ENCODE results near the gene ANKK1. TPM values are rescaled to one million over a fixed set of nuclear protein-coding genes. Genes with fewer than 3 reads are reported as not detected.

ANKK1 gene
- total and polyA plus RNA-seq, 2 of the 8 experiments (the other 6 are each of a cell fraction or from before 2014, with no cell fraction given), result 0.11 TPM; not detected in 1

DNA sequence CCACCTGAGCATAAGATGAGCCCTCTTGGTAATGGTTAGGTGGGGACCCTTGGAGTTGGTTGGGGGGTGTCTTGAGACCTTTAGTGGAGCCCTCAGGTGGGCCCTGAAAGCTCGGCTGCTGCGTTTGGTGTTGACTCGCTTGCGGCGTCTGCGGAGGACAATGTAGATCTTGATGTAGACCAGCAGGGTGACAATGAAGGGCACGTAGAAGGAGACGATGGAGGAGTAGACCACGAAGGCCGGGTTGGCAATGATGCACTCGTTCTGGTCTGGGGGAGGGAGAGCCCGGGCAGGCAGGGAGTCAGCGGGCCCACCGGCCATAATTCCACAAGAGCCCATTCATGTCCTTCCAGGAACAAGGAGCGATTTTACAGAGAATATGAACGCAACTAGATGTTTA lies 27.8 kb downstream of the ANKK1 start:
- Histone ChIP-seq H2BK5ac (ENCODE audit: low read depth, low read length) (no peak overlapping the region), H2BK120ac (replicated peaks; ENCODE audit: low read depth, low read length) (no peak overlapping the region), H3K4me3 (ENCODE audit: extremely low read depth in 1 of 4, insufficient read depth in 2 of 4, low read depth in 3 of 4, low read length in 4 of 4) (no peak overlapping the region), H3K9me3 (ENCODE audit: insufficient read depth in 2 of 2, low read depth in 1 of 2, low read length in 1 of 2) (no peaks in the 10 kb centered on the region), H3K27ac (ENCODE audit: low read depth, low read length) (no peak overlapping the region), H2AFZ (ENCODE audit: low read length) (no peak overlapping the region), H3K4me2 (ENCODE audit: insufficient read depth in 1 of 2, low read depth in 2 of 2, low read length in 2 of 2) (no peak overlapping the region), H4K8ac (ENCODE audit: extremely low read depth, insufficient read depth, low read length) (no peak overlapping the region), H2AK5ac (ENCODE audit: low read depth, low read length) (no peak overlapping the region), H3K4ac (replicated peaks; ENCODE audit: insufficient read length, low read depth, low read length) (no peak overlapping the region), H2BK20ac (ENCODE audit: low read length) (no peak overlapping the region), H3K9ac (replicated peaks in 1 of 4; ENCODE audit: extremely low read depth in 1 of 4, low read depth in 3 of 4, low read length in 3 of 4) (no peak overlapping the region), H3K36me3 (ENCODE audit: control insufficient read depth in 2 of 4, insufficient read depth in 4 of 4, low read length in 3 of 4) (no peaks in the 10 kb centered on the region), H3K56ac (replicated peaks; ENCODE audit: insufficient read length, low read depth, low read length) (no peak overlapping the region), H3K23me2 (ENCODE audit: low read depth, low read length) (no peaks in the 10 kb centered on the region; the same call in 1 of the 2 replicates), H3K27me3 (replicated peaks in 1 of 4; ENCODE audit: control insufficient read depth in 3 of 4, extremely low read depth in 1 of 4, insufficient read depth in 3 of 4, low read length in 3 of 4) (no peaks in the 10 kb centered on the region), H3K4me1 (replicated peaks in 1 of 4; ENCODE audit: control insufficient read depth in 3 of 4, insufficient read depth in 4 of 4, low read length in 3 of 4) (no peaks in the 10 kb centered on the region), H3K79me2 (ENCODE audit: control insufficient read depth in 1 of 2, insufficient read depth in 2 of 2, low read length in 2 of 2) (no peaks in the 10 kb centered on the region), H4K5ac (ENCODE audit: insufficient read length, low read depth, low read length) (no peak overlapping the region), H3K23ac (ENCODE audit: insufficient read length) (no peak overlapping the region), H4K20me1 (replicated peaks in 1 of 2; ENCODE audit: control insufficient read depth in 1 of 2, insufficient read depth in 2 of 2, low read length in 2 of 2) (no peaks in the 10 kb centered on the region), H3K14ac (ENCODE audit: insufficient read length) (no peak overlapping the region), H2BK15ac (ENCODE audit: low read length) (no peak overlapping the region), H2BK12ac (ENCODE audit: low read depth, low read length) (no peak overlapping the region), H4K91ac (replicated peaks; ENCODE audit: insufficient read length, low read length) (no peak overlapping the region), H3K18ac (ENCODE audit: extremely low read depth, low read length) (no peak overlapping the region), H3K79me1 (ENCODE audit: low read depth, low read length) (no peaks in the 10 kb centered on the region)
- WGBS, 2 experiments (ENCODE audit: extremely low coverage in 1 of 2, insufficient coverage in 1 of 2, insufficient read length in 1 of 2, insufficient replicate concordance in 2 of 2, low coverage in 1 of 2, low lambda C conversion rate in 2 of 2, missing lambda C conversion rate in 1 of 2), result 98% methylated on average over 16 of the region's 16 CpGs; no CpG with 5 or more reads in 1 of the 2 experiments
- DNase-seq (ENCODE audit: low read depth in 1 of 2, low spot score in 2 of 2) (no peak), FAIRE-seq (no peak)
- POLR2A ChIA-PET (ENCODE audit: partially characterized antibody), result no interaction called here
- CTCF ChIA-PET (ENCODE audit: partially characterized antibody), result no interaction called here
- TF ChIP-seq NANOG (IDR thresholded peaks at IDR 0.05; ENCODE audit: insufficient read depth, low read depth, low read length, poor library complexity, severe bottlenecking), result no peak
- TF ChIP-seq BRCA1 (IDR thresholded peaks at IDR 0.05; ENCODE audit: low read depth, low read length), result no peak
- no peak for TF ChIP-seq YY1 (IDR thresholded peaks at IDR 0.05; ENCODE audit: low read depth, low read length)
- no peak for TF ChIP-seq SP1 (IDR thresholded peaks at IDR 0.05; ENCODE audit: low read depth, low read length)
